HG02884 (cell line): ENCODE data around the gene CTNS.
A peak's percentile ranks its signal among the peaks of the same experiment; 100 is the strongest.

Experiments used
- ATAC-seq: cut with Tn5 transposase; IDR thresholded peaks from one replicate; pipeline ENCODE4 v1.9.1; 2021; ENCODE audit warnings: mild to moderate bottlenecking, moderate library complexity; ENCODE audit not compliant: unreplicated experiment

The CTNS gene

GRCh38 chr17:3657874-3658783 lies 21.6 kb downstream of the CTNS start:
- no peak for ATAC-seq

DNA sequence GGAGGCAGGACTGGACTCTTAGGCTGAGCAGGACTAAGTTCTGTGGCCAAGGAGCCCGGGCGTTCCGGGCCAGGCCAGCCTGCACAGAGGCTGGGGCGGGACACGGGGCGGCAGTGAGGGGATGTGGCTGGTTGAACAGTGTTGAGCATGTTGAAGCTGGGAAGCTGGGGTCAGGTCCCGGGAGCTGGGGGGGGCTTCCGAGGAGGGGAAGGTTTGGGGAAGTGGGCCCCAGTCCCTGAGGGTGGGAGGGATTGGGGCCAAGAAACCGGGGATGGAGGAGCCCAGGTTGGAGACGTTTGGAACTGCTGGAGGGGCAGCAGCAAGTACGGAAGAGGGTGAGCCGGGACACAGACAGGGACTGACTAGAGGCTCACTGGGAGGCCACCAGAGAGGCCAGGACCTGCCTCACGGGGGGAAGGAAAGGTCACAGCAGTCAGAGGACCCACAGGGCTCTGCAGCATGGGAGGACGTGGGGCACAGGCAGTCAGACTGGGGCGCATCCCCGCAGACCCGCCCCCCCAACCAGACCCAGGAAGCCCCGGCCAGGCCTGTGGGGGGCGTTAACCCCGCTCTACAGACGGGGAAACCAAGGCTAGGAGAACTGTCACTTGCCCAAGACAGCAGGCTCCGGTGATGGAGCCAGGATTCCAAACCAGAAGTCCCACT lies 22.4 kb downstream of the CTNS start:
- ATAC-seq: no peak

- no peak for ATAC-seq
Observed at GRCh38 chr17:3659541-3660111, 23.1 kb downstream of the CTNS start.

GRCh38 chr17:3660311-3660891 lies 23.8 kb downstream of the CTNS start:
- ATAC-seq: no peak

- no peak for ATAC-seq
Observed at GRCh38 chr17:3663102-3664011, 26.8 kb downstream of the CTNS start.

DNA sequence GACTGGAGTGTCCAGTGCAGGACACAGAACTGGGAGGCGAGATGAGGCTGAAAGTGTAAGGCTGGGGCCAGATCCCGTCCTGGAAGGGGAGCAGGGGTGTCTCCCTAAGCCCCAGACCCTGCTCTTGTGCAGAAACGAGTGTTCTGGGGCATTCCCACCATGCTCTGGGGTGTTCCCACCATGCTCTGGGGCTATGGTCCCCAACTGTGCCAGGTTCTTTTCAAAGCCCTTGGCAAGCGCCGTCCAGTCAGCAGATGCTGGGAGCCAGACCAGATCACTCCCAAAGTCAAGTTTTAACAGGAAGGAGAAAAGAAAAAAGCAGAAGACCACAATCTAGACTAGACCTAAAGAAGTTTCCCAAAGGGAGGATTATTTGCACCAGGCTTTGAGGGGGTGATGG lies 29.3 kb downstream of the CTNS start:
- no peak for ATAC-seq

GRCh38 chr17:3666516-3666915 lies 30.0 kb downstream of the CTNS start:
- ATAC-seq: no peak

DNA sequence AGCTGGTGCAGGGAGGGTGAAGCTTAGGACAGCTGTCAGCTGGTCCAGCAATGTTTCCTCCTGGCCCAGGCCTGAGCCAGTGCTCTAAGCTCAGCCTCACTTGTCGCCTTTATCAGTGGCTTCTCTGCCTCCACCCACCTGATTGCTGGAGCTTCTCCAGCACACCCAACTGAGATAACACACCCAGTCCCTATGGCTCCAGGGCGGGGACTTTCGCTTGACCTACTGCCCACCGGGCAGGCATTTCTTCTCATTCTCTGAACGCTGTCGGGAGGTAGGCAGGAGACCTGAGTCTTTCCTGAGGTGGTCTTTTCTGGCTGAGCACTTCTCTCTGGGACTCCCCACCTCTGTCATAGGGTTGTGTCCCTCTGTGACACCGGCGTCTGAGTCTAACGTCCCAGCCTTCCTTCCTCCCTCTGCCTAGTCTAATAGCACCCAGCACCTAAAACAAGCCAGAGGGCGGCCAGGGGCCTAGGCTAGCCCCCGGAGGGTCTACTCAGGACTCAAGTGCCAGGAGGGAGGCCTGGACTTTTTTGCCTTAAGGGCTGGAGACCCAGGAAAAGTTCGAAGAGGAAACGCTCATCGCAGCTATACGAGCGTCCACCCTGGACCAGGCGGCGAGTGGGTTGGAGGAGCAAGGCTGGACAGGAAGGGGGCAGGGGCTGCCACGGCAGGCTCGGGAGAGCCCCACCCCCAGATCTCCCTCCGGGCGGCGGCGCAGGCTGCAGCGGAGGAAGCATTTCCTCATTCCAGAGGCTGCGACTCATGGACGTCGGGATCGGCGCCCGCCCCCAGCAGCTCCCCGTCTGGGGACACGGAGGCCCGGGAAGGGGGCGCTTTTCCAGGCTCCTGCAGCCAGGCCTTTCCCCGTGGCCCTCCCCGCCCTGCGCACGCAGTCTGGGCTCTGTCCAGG lies 31.1 kb downstream of the CTNS start:
- ATAC-seq: no peak

DNA sequence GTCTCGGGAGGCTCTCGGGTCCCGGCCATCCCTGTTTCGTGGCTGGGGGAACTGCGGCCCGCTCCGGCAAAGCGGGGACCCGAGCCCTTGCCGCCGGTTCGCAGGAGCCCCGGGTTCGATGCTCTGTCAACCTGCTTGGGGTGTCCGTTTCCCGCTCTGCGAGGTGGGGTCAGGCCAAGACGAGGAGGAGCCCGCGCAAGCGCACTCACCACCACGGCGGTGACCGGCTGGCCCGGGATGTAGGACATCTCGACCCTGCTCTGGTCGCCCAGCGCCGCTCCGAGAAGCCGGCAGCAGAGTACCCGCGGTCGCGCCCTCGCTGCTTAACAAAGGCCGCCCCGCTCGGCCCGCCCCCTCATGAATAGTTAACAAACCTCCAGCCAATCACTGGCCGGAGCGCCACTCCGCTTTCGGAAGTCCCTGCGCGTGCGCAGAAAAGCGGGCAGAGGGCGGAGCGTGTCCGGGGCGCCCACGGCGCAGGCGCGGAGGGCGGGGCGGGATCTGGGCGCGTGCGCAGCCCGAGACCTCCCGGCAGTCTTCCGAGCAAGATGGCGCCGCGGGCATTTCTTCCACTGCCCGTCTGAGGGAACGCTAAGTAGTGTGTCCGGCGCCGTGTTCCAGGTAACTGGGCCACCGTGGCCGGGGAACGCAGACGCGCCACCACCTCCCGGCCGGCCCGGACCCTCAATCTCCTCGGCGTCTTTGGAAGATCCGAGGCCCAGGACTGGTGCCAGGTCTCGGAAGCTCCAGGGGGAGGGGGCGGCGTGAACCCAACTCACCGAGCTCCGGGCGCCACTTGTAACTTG lies 31.9 kb downstream of the CTNS start, which contains the start of the genes EMC6 and TAX1BP3:
TSS of gene EMC6 (plus strand) at position 534 of the 806 bp plus-strand sequence. CDS start 335 bp downstream, outside the sequence.
TSS of gene TAX1BP3 (minus strand) at position 300 of the 806 bp plus-strand sequence. CDS start at position 248, 52 bp downstream.
- peak; percentile 85 for ATAC-seq

- ATAC-seq: no peak
Observed at GRCh38 chr17:3669085-3669347, 32.5 kb downstream of the CTNS start.

DNA sequence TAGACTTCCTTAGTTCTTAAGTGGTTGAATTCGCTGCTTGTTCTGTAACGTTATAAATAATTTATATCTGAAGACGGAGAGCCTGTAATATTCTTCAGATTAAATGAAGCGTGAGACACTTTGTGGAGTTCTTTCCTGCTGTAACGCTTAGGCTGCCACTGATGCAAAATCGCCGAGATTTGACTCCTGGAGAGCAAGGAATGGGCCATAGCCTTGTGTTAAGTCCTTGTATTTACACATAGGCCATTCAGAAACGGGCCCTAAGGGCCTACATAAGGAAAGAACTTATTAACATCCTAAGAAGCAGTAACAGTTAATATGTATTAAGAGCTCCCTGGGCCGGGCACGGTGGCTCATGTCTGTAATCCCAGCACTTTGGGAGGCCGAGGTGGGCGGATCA lies 33.0 kb downstream of the CTNS start:
- ATAC-seq: no peak

DNA sequence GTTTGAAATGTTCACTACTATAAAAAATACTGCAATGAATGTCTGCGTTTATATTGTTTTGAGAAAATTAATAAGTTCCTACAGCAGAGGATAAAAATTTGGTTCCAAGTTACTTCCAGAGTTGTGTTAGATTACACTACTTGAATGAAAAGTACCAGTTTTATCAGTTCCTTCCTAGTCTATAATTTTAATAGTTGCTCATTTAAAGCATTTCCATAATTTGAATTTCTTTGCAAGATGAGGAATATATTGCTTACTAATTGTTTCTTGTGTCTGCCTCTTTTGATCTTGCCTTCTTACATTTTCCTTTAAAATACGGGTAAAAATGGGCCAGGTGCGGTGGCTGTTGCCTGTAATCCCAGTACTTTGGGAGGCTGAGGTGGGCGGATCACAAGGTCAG lies 36.0 kb downstream of the CTNS start:
- no peak for ATAC-seq

DNA sequence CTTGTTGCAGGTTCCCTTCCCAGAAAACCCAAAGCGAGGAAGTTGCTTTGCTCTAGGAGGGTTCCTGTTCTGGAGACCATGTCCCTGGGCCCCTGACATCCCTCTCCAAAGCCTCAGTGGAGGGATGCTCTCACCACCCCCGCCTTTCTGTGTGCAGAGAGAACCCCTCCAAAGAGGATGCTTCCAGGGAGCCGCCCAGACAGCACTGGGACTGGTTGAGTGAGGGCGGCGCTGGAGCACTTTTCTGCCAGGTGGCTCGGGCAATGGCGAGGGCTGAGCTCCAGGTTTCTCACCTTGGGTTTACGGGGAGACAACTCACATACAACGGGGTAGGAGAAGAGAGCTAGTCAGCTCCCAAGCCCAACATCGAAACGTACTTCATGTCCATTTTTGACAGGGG lies 39.3 kb downstream of the CTNS start:
- no peak for ATAC-seq

DNA sequence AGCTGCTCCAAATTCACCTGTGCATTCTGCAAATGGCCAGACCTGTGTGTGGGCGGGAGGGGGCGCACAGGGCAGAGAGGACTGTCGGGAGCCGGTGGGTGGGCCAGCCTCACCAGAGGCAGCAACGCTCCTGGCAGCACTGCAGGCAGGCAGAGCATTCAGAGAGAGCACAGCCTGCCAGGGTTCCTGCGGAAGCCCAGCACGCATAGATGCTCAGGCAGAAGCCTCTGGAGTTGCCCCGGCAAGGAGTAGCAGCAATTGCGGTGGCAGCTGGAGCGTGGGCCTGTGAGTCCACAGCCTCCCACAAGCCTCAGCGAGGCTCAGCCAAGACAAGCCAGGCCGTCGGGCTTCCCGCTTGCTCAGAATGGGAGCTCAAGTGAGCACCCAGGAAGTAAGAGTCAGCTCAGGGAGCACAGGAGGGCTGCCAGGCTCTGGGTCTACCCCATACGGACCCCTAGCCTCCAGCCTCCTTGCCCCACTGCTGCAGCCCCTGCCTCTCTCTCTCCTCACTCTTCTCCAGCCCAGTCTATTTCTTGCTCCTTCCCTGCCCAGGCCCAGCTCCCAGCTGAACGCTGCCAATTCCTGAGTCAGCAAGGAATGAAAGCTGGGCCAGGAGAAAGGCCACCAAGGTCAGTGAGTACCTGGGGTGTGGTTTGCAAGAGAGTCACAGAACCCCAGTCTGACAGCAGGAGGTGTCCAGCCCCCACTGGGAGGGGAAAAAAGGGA lies 41.7 kb downstream of the CTNS start:
- no peak for ATAC-seq

GRCh38 chr17:3678821-3679530 lies 42.4 kb downstream of the CTNS start:
- ATAC-seq: no peak

DNA sequence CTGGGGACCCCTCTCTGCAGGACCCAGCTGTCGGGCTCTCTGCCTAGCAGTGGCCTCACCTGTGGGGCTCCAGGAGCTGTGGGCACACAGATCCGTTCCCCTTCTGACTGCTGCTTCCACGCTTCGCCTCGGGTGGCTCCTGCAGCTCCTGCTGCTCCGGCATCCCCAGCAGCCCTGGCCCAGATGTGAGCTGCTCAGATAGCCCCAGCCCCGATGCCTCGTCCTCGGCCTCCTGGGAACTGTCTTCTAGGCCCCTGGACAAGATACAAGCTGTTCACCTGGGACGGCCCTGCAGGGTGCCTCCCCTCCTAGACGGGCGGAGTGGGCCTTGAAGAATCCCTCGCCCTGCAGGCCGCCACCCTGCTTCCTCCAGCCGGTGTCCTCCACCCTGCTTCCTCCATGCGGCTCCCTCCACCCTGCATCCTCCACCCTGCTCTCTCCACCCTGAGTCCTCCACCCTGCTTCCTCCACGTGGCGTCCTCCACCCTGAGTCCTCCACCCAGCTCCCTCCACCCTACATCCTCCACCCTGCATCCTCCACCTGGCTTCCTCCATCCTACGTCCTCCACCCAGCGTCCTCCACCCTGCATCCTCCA lies 43.1 kb downstream of the CTNS start:
- no peak for ATAC-seq

DNA sequence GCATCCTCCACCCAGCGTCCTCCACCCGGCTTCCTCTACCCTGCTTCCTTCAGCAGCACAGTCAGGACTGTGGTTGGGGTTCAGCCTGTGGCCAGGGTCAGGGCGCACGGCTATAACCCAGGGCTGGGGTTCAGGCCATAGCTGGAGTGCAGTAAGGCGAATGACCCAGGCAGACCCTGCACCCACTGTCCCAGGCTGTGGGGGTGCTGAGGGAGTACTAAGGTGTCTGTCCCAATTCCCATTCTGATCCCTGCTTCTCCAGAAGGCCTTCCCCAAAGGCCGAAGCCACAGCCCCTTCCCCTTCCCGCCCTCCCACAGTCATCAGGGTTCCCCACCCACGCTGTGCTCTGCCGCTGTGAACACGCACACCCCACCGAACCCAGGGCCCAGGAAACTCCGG lies 44.5 kb downstream of the CTNS start:
- no peak for ATAC-seq
